D721Med (cell line): ENCODE results near the gene PRKAR1B.

Experiments
- DNase-seq: peaks from one replicate; pipeline ENCODE4 v3.0.0; 2011; ENCODE audit warnings: low spot score; ENCODE audit not compliant: insufficient read length
- FAIRE-seq: peaks from 2 replicates; lab custom pipeline; 2011; peaks lifted over from hg19 to GRCh38; lab: Jason Lieb, UNC
- CTCF ChIP-seq: IDR thresholded peaks from 2 replicates; pipeline ENCODE4 v1.5.1; 2012; ENCODE audit warnings: mild to moderate bottlenecking, control low read depth; ENCODE audit not compliant: insufficient read depth; ENCODE audit errors: missing control alignments

The PRKAR1B gene

DNA sequence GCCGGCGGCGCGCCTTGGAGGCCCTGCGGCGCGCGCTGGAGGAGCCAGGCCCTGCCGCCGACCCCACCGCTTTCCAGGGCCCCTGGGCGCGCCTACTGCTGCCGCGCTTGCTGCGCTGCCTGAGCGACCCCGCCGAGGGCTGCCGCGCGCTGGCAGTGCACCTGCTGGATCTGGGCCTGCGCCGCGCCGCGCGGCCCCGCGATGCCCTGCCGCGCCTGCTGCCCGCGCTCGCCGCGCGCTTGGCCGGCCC lies 302 bp downstream of the PRKAR1B start:
- TF ChIP-seq CTCF: no peak
- DNase-seq: no peak

DNA sequence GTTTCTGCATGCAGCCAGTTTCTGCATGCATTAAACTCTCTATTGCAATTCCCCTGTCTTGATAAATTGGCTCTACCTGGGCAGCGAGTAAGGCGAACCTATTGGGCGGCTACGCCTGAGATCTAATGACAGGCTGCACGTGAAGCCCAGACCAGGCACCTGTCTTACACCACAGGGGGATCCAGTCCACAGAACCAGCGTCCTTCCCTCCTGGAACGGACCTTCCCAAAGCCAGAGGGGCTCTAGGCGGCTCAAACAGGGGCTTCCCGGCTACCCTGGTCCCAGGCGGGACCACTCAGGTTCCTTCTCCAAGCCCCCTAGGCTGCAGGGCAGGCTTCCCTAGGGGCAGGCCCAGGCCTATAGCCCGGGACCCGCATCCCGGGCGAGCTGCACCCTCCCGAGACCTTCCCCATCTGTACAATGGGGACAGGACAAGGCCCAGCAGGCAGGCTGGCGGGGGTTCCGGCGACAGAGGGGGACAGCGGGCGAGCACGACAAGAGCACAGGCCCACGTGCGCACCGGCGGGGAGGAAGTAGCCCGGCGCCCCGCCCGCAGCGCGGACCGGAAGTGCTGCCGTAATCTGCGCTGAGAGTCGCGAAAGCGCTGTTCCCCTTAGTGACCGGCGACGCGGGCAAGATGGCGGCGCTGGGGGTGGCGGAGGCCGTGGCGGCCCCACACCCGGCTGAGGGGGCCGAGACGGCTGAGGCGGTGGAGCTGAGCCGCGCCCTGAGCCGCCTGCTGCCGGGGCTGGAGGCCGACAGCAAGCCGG lies 812 bp downstream of the PRKAR1B start, which contains the start of gene DNAAF5:
Gene DNAAF5, plus strand, starts transcription at position 616 of the 770 bp plus-strand sequence. Its CDS starts 22 bp downstream, at position 638.
- no peak for TF ChIP-seq CTCF
- no peak for FAIRE-seq

More for the DNA sequence above, 302 bp downstream of the PRKAR1B start:
- no peak for FAIRE-seq

DNA sequence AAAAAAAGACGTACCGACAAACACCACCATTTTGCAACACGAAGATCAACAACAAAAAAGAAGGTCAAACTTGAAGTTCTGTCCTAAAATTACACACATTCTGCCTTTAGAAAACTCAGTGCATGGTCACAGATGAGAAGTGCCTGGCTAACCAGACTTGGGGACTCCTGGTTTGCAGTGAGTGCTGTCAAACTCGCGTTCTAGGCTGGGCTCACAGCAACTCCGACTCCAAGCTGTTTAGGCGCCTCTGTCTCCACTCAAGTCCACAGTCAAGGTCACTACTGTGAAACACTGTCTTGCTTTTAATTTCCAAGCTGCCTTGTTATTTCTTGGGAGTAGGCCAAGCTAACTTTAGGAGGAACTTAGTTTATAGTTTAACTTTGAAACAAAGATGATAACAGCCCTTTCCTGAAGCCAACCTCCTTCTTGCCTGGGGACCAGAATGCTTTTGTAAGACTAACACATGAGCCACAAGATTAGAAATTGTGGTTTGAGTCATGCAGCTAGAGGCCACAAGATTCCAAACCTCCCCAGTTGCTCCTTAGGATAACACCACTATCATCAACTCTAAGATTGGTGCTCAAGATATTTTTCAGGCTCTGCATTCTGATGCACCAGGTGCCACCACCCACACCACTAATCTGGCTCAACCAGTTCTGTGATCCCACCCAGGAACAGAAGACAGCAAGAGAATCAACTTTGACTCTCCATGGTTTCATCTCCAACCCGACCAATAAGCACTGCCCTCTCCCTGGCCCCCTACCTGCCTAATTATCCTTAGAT lies 1.7 kb downstream of the PRKAR1B start:
- no peak for FAIRE-seq
- DNase-seq: no peak
- no peak for TF ChIP-seq CTCF

More for the DNA sequence above, 812 bp downstream of the PRKAR1B start, which contains the start of gene DNAAF5:
- DNase-seq: peak; percentile 90

GRCh38 chr7:724298-724697 lies 2.8 kb downstream of the PRKAR1B start:
- no peak for FAIRE-seq

DNA sequence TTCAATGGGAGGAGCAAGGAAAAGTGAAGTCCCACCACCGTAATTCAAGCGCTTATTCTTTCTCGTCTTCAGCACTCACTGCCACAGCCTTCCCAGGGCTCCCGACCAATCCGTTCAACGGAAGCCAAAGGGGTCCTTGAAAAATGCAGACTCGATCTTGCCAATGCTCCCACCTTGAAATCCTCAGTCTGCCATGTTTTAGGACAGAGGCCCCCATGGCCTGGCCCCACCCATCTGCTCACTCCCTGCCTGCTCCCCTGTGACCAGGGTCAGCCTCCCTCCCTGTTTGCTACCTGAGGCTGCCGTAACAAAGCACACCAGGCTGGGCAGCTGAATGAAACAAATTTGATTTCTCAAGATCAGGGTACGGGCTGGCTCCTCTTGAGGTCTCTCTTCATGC lies 3.5 kb downstream of the PRKAR1B start:
- FAIRE-seq: no peak
- TF ChIP-seq CTCF: no peak
- DNase-seq: no peak

More at GRCh38 chr7:724298-724697, 2.8 kb downstream of the PRKAR1B start:
- DNase-seq: no peak
- TF ChIP-seq CTCF: no peak

- FAIRE-seq (no peak), DNase-seq (no peak)
- TF ChIP-seq CTCF: no peak
Measured at GRCh38 chr7:721619-722248, 5.3 kb downstream of the PRKAR1B start.

- no peak for DNase-seq
- no peak for FAIRE-seq
- no peak for TF ChIP-seq CTCF
Measured at GRCh38 chr7:716636-717035, 10.4 kb downstream of the PRKAR1B start.
